LHCN-M2 (cell line): Measurements from ENCODE around the gene CTIF. TPM values are rescaled to one million over a fixed set of nuclear protein-coding genes. Genes with fewer than 3 reads are reported as not detected.
A peak's percentile ranks its signal among the peaks of the same experiment; 100 is the strongest.
"Not testable (repeated sequence)": the region's sequence is repeated elsewhere in the genome, so short reads cannot be mapped to it uniquely, and the experiment has no call there.

Source experiments
- DNase-seq: peaks from one replicate; pipeline ENCODE4 v3.0.0-alpha.2; 2012; ENCODE audit warnings: low read depth
- total RNA-seq: library from RNA; depleted of rRNA; stranded (reverse); fragments of >200 nt; gene quantifications from 2 replicates; pipeline ENCODE4 v1.2.3, GENCODE V29; 2014

CTIF gene
- total RNA-seq, 1 experiment from 2014 or later = 18.1 TPM

DNA sequence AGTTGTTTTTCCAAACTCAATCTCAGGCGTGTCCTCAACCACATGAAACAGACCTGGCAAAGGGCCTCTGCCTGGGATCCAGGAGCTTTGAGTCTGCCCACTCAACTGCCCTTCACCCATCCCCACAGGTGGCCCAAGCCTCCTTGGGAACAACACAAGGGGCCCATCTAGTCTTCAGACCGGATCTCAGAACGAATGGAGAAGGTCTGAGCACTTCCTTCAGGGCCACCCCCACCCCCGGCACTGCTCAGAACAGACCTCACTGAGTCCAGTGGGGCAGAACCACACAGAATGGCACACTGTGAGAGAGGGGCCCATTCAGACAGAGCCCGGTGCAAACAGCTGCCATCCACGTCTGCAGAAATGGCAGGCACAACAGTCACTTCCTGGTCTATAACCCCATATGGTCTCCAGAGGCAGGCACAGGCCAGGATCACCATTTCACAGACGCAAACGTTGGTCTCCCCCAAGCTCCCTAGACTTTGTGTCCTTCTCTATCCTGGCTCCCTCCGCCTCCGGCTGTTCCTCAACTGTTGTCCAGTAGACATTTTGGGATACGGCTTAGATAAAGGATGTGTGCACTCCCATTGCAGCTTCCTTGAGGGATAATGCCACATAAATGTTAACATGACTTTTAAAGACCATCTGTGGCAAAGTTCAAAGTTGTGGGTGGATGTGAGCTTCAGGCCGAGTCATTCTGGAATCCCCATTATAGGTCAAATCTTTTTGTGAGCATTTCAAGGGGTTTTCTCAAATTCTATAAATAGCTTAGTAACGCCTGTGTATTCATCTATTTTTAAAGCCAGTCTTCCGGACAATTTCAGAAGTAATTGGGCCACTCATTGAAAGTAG, 262.3 kb downstream of the CTIF start:
- DNase-seq = no peak

DNA sequence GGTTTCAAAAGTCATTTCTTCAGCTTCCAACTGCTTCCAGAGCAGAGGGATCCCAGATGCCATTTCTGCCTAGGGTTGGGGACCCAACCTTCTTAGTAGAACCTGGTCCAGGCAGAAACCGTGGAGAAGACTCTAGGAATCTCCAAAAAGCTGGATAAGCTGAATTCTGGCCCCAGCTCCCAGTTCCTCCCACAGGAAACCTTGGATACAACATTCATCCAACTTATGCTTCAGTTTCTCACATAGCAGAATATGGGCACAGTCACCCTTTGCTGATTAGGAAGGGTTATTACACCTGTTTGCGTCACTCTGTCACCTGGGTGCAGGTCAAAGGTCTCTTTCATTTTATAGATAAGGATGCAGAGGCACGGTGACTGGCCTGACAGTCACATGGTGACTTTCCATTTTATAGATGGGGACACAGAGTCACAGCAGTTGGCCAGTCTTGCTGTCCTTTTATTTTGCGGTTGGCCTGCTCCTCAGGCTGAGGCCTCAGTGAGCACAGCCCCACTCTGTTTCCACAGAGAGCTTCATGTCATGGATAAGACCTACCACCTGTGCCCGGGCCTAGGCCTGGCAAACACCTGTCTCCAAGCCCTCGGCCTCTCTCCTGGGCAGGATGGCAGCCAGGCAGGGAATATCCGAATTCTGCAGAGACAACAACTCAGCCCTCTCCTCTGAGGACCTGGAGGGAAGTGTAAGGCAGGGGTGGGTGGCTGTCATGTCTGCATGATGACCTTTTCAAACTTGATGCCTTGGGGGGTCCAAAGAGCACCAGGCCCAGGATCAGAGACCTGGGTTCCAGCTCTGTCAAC, 263.1 kb downstream of the CTIF start:
- no peak for DNase-seq

DNA sequence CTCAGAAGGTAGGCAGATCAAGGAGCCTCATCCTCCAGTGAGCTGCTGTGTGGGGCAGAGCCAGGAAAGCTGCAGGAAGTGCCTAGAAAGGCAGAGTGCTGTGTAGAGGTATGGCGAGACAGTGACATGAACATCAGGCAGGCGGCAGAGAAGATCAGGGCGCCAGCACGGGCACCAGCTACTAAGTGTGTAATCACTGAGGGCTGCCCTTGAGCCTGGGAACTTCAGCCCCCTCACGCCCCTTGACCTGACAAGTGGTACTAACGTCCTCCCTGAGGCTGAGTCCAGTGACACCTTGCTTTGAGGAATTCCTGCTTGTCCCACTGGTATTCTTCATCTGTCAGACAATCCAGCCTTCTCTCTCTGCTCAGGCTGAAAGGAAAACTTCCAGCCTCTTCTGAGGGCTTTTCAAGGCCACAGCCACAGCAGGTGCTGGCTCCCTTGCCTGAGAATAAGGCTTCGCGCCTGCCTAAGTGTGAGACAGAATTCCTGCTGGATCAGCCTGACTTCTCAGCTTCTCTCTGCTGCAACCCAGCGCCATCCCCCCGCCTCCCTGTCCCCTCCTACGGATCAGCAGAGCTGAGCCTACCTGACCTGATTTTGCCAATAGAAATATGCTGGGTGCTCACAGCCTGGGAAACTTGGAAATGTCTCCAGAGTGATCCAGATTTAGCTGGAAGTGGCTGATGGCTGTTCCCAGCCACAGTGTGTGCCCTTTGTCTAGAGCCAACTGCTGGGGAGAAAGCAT, 263.9 kb downstream of the CTIF start:
- no peak for DNase-seq

DNA sequence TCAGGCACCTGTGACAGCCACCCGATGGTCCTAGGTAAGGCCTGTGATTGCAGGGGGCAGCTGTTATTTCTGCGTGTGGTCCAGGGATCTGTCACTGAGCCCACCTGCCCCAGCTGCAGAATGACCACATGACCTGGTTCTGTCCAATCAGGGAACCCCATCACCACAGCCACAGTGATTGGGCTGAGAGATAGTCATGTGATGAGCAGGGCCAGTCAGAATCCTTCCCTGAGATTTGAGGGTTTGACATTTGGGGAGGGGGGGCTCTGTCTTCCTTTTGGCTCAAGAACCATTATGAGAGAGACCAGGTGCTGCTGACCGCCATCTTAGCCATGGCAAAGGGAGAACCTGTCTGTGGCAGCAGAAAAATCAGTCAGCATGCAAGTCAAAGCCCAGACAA, 264.7 kb downstream of the CTIF start:
- DNase-seq = no peak

DNA sequence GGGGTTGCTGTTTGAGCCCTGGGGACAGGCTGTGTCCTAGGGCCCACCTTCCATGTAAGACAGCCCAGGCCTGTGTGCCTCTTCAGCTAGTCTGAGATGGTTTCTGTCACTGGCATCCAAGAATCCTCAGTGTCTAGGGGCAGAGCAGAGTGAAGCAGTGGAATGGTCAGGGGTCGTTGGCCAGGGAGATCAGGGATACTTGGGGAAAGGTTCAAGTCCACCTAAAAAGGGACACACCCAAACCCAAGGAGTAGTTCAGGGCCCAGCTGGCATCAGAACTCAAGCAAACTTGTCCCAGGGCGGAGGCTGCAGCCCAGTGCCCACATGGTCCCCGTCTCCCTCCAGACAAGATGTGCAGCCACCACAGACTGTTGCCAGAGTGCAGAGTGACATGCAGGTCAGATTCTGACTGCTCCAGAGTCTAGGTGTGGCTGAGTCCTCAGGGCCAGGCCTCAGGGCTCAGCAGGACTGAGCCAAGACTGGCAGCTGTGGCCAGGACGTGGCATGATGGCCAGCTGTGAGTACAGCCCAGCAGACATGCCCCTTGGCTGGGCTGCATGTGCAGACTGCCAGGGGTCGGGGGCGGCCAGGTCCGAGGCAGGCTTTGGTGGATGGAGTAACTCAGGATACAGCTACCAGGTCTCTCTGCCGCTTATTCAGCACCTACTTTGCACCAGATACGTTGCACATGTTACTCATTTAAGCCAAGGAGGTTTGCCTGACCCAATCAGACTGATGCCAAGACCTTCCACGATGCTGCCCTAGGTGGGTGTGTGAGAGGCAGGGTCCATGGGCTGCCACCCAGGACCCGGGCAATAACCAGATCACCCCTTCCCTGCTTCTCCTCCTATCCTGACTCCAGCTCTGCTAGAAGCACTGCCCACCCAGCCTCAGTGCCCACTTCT, 265.4 kb downstream of the CTIF start:
- DNase-seq = no peak

- peak; percentile 9 for DNase-seq
These were observed 266.2 kb downstream of the CTIF start for GRCh38 chr18:48804856-48805610.

- DNase-seq = no peak
These were observed 267.1 kb downstream of the CTIF start for GRCh38 chr18:48805826-48806535.

DNA sequence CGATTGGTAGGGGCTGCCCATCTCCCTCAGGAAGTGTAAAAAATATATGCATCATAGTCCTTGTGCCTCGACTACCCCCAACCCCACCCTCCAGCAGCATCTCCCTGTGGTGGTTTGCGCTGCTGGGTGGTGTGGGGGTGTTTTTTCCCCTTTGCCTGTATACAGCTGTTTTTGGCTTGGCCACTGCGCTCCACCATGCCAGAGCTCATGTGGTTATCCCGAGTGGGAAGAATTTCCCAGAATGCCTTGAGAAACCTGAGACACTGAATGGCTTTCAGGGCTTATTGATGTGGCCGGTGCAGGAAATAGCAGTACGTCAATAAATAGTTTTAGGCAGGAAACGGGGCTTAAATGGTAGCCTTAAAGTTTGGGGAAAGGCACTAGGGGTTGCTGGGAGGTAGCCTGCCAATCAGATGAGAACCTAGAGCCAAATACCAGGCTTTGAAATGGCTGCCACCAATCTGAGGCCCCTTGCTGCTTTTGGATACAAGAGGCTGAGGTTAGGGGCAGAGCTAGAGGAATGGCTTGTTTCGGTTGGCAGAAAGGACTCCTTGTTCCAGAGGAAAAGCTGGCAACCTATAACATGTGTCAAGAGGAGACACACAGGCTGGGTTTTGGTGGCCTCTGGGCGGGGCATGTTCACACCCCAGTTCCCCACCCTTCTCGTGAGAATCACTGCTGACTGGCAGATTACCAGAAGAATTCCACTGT, 267.9 kb downstream of the CTIF start:
- DNase-seq = peak; percentile 48

DNA sequence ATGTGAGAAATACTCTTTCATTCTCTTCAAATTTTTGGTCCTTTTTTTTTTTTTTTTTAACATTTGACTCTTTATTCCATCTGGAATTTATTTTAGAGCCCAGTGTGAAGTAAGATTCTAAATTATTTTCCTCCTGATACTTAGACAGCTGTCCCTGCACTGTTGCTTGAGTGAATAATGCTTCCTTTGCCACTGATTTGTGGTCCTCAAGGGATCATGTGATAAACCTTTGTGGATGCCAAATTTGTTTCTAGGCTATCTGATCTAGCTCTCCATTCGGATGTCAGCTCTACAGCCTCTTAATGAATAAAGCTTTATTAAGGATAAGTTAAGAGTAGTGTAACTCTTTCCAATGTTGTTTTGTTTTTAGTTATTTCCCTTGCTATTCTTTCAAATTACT, 269.6 kb downstream of the CTIF start:
- DNase-seq = peak; percentile 75

DNA sequence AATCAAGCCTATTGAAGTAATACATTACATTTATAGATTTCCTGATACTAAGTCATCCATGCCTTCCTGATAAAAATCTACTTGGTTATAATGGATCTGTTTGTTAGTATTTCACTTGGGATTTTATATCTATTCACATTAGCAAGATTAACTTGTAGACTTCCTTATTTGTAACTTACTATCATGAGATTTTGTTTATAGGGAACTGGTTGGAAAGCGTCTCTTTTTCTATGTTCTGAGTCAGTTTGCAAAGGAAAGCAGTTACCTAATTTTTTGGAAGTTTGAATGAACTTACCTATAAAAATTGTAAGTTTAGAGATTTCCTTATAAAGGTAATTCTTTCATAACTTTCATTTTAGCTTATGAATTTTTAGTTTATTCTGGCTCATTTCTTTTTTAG, 270.5 kb downstream of the CTIF start:
- DNase-seq = no peak

- DNase-seq = no peak
These were observed 272.0 kb downstream of the CTIF start for GRCh38 chr18:48810805-48811204.

DNA sequence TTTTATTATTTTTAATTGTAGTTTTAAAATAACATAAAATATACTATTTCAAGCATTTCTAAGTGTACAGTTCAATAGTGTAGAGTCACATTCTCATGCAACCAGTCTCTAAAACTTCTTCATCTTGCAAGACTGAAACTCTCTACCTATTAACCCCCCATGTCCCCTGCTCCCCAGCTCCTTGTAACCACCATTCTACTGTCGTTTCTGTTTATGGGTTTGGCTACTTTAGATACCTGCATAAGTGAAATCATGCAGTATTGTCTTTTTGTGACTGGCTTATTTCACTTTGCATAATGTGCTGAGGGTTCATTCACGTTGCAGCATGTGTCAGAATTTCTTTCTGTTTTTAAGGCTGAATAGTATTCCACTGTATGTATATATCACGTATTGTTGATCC, 272.6 kb downstream of the CTIF start:
- no peak for DNase-seq

- DNase-seq = not testable (repeated sequence)
These were observed 273.2 kb downstream of the CTIF start for GRCh38 chr18:48811977-48812451.

- DNase-seq = no peak
These were observed 274.5 kb downstream of the CTIF start for GRCh38 chr18:48813321-48813720.

DNA sequence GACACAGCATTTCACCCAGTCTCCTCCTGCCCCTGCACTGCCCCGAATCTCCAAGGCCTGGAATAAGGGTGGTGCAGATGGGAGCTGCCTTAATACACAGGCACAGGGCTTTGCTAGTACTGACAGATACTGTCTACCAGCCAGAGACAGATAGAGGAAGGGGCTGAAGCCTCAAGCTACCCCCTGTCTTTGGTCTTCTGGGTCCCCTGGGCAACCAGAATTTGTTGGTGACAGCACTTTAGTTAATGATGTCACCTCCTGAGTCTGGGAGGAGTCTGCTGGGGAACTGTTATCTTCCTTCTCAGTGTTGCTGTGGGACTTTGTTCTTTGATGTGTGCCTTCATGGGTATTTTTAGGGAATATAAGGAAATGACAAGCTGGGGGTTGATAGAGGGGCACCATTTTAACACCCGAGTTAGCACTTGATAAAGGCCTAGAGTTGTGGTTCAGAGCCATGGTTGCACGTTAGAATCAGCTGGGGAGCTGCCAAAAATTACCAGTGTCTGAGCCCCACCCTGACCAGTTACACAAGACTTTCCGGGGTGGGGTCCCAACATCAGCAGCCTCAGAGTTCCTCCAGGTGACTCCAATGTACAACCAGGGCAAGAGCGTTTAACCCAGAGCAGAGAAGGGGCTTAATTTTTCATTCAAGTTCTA, 275.1 kb downstream of the CTIF start:
- no peak for DNase-seq

- peak; percentile 50 for DNase-seq
These were observed 275.8 kb downstream of the CTIF start for GRCh38 chr18:48814490-48815178.

- no peak for DNase-seq
These were observed 276.3 kb downstream of the CTIF start for GRCh38 chr18:48815179-48815515.
